OCI-LY7 (cell line): ENCODE measurements around the gene LMBRD2. TPM values are rescaled to one million over a fixed set of nuclear protein-coding genes. Genes with fewer than 3 reads are reported as not detected.
A peak's percentile ranks its signal among the peaks of the same experiment; 100 is the strongest.

Experiments
- BruUV-seq: library from RNA; stranded (reverse); fragments of 400-500 nt; replicated peaks from 2 replicates; lab custom pipeline; 2021; lab: Mats Ljungman, UMichigan
- CTCF ChIA-PET: fragments of 300-600 bp; sonication (Branson Sonifier 250); formaldehyde crosslinking; loops from one replicate; lab custom pipeline; 2022; ENCODE audit warnings: antibody characterized with exemption; ENCODE audit not compliant: unreplicated experiment; lab: Charles Lee
- POLR2A ChIA-PET: fragments of 300-600 bp; sonication (Branson Sonifier 250); formaldehyde crosslinking; loops from one replicate; lab custom pipeline; 2022; ENCODE audit warnings: antibody characterized with exemption; lab: Charles Lee
- DNase-seq: peaks from one replicate; pipeline ENCODE4 v3.0.0-alpha.2; 2015; ENCODE audit warnings: low spot score
- H2AFZ ChIP-seq: fragments of 200-600 bp; sonication (generic), shearing (Covaris generic); 2 replicates; pipeline ENCODE4 v1.6.1; 2014; ENCODE audit warnings: mild to moderate bottlenecking, antibody characterized with exemption, low read length, moderate library complexity
- H3K27ac ChIP-seq: fragments of 200-600 bp; sonication (generic); 2 replicates; pipeline ENCODE4 v1.5.1; 2014; ENCODE audit warnings: mixed run types, low read depth, mild to moderate bottlenecking, moderate library complexity, low read length, inconsistent platforms; ENCODE audit not compliant: poor library complexity, severe bottlenecking
- H3K36me3 ChIP-seq: fragments of 200-600 bp; sonication (generic); 2 replicates; pipeline ENCODE4 v1.6.1; 2014; ENCODE audit warnings: mild to moderate bottlenecking, antibody characterized with exemption, low read length, moderate library complexity, mixed read lengths; ENCODE audit not compliant: insufficient read depth
- H3K4me1 ChIP-seq: fragments of 200-600 bp; sonication (generic); 2 replicates; pipeline ENCODE4 v1.5.1; 2014; ENCODE audit warnings: mild to moderate bottlenecking, low read length; ENCODE audit not compliant: insufficient read depth, poor library complexity, severe bottlenecking
- H3K4me2 ChIP-seq: fragments of 200-600 bp; sonication (generic); 2 replicates; pipeline ENCODE4 v1.6.1; 2014; ENCODE audit warnings: mild to moderate bottlenecking, low read length
- H3K4me3 ChIP-seq: fragments of 200-600 bp; sonication (generic); 2 replicates; pipeline ENCODE4 v1.5.1; 2014; ENCODE audit warnings: mild to moderate bottlenecking, low read depth, low read length; ENCODE audit not compliant: poor library complexity, severe bottlenecking
- H3K79me2 ChIP-seq: fragments of 200-600 bp; sonication (generic); 2 replicates; pipeline ENCODE4 v1.6.1; 2016; ENCODE audit warnings: low read depth, mild to moderate bottlenecking, low read length, moderate library complexity, mixed read lengths; ENCODE audit not compliant: insufficient read depth
- H3K9me2 ChIP-seq: fragments of 200-600 bp; sonication (generic); 2 replicates; pipeline ENCODE4 v1.6.1; 2016; ENCODE audit warnings: mild to moderate bottlenecking, low read length, mixed read lengths; ENCODE audit not compliant: insufficient read depth
- H3K9me3 ChIP-seq: fragments of 200-600 bp; sonication (generic); 2 replicates; pipeline ENCODE4 v1.6.1; 2014; ENCODE audit warnings: mild to moderate bottlenecking, mixed run types, low read length, mixed read lengths
- H4K20me1 ChIP-seq: fragments of 200-600 bp; sonication (generic); 2 replicates; pipeline ENCODE4 v1.6.1; 2014; ENCODE audit warnings: mild to moderate bottlenecking, antibody characterized with exemption, low read length, moderate library complexity, mixed read lengths; ENCODE audit not compliant: insufficient read depth
- EZH2phosphoT487 ChIP-seq: fragments of 200-600 bp; sonication (generic); IDR thresholded peaks from 2 replicates; pipeline ENCODE4 v1.6.1; 2018; ENCODE audit warnings: low read depth, borderline replicate concordance, mild to moderate bottlenecking, mixed run types, antibody characterized with exemption, low read length, moderate library complexity, mixed read lengths
- intact Hi-C: fragments of 100-400 bp; cut with micrococcal nuclease; formaldehyde crosslinking; loops from one replicate; pipeline ENCODE4 v1.10.0; 2022; ENCODE audit not compliant: unreplicated experiment
- total RNA-seq, 2 experiments: library from RNA; depleted of rRNA in 1 of 2; stranded (reverse); fragments of >200 nt in 1 of 2; shearing (Covaris generic) in 1 of 2; gene quantifications; 2 replicates each; pipeline ENCODE4 v1.2.3, GENCODE V29; 2014 to 2022
- TF ChIP-seq, protein P1 (sequence below): fragments of 200-600 bp; sonication (generic); conservative IDR thresholded peaks from 2 replicates; pipeline ENCODE4 v1.5.1; 2014; ENCODE audit warnings: mild to moderate bottlenecking, antibody characterized with exemption, low read length, moderate library complexity, mixed read lengths

The LMBRD2 gene
- total RNA-seq, 2 experiments from 2014 or later, result 9.1 to 18.3 TPM

GRCh38 chr5:36178524-36178890, 26.8 kb upstream of the LMBRD2 start:
- H3K36me3 ChIP-seq, result peaks cover 96% of the 10 kb centered on the region
- POLR2A ChIA-PET, result interaction anchor here (0.6 to 1.2 kb wide), 5 partner anchors 24 to 168 kb away, joined by 3 to 4 read pairs (median 3); no protein-coding TSS in a partner anchor

GRCh38 chr5:36177715-36178523, 26.2 kb upstream of the LMBRD2 start:
- H3K27ac ChIP-seq, result no peak overlapping the region
- no peak overlapping the region for H2AFZ ChIP-seq
- no peak overlapping the region for H3K4me3 ChIP-seq
- H4K20me1 ChIP-seq, result peaks cover 4% of the 10 kb centered on the region; the same call in 1 of the 2 replicates
- no peaks in the 10 kb centered on the region for H3K9me2 ChIP-seq
- ChIA-PET POLR2A (interaction anchor here (0.9 to 1.2 kb wide), 4 partner anchors 25 to 119 kb away, joined by 3 to 4 read pairs (median 3); no protein-coding TSS in a partner anchor), CTCF (interaction anchor here (0.7 to 0.9 kb wide), 3 partner anchors 18 to 214 kb away, joined by 3 read pairs; no protein-coding TSS in a partner anchor)
- intact Hi-C loops, result loop anchor here (1.0 to 2.0 kb wide), 3 partner anchors 63 to 220 kb away; partner anchors contain the start of gene NADK2
- DNase-seq, result peak; percentile 57
- no TSS peak for BruUV-seq
- H3K4me1 ChIP-seq, result peaks cover 14% of the 10 kb centered on the region
- no peak for TF ChIP-seq EZH2phosphoT487
- TF ChIP-seq, protein P1, sequence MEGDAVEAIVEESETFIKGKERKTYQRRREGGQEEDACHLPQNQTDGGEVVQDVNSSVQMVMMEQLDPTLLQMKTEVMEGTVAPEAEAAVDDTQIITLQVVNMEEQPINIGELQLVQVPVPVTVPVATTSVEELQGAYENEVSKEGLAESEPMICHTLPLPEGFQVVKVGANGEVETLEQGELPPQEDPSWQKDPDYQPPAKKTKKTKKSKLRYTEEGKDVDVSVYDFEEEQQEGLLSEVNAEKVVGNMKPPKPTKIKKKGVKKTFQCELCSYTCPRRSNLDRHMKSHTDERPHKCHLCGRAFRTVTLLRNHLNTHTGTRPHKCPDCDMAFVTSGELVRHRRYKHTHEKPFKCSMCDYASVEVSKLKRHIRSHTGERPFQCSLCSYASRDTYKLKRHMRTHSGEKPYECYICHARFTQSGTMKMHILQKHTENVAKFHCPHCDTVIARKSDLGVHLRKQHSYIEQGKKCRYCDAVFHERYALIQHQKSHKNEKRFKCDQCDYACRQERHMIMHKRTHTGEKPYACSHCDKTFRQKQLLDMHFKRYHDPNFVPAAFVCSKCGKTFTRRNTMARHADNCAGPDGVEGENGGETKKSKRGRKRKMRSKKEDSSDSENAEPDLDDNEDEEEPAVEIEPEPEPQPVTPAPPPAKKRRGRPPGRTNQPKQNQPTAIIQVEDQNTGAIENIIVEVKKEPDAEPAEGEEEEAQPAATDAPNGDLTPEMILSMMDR, result peak; percentile 90
- no peak overlapping the region for H3K4me2 ChIP-seq
- peaks cover 97% of the 10 kb centered on the region for H3K36me3 ChIP-seq
- no peaks in the 10 kb centered on the region for H3K9me3 ChIP-seq
- peaks cover 4% of the 10 kb centered on the region; the same call in 1 of the 2 replicates for H3K79me2 ChIP-seq

More at GRCh38 chr5:36178524-36178890, 26.8 kb upstream of the LMBRD2 start:
- intact Hi-C loops, result loop anchor here (1.0 to 2.0 kb wide), 2 partner anchors 62 to 220 kb away; partner anchors contain the start of gene NADK2
- Histone ChIP-seq H3K4me1 (peaks cover 14% of the 10 kb centered on the region), H3K27ac (no peak overlapping the region), H3K9me3 (no peaks in the 10 kb centered on the region), H4K20me1 (peaks cover 4% of the 10 kb centered on the region; the same call in 1 of the 2 replicates), H2AFZ (no peak overlapping the region), H3K9me2 (no peaks in the 10 kb centered on the region), H3K79me2 (peaks cover 4% of the 10 kb centered on the region; the same call in 1 of the 2 replicates), H3K4me3 (no peak overlapping the region), H3K4me2 (no peak overlapping the region)
- DNase-seq, result no peak
- BruUV-seq, result no TSS peak
- no peak for TF ChIP-seq EZH2phosphoT487
- TF ChIP-seq, protein P1, result no peak
- CTCF ChIA-PET, result interaction anchor here (0.7 to 0.9 kb wide), 3 partner anchors 18 to 214 kb away, joined by 3 read pairs; no protein-coding TSS in a partner anchor
